ENCODE measurements around the gene SPIRE1.

DNA sequence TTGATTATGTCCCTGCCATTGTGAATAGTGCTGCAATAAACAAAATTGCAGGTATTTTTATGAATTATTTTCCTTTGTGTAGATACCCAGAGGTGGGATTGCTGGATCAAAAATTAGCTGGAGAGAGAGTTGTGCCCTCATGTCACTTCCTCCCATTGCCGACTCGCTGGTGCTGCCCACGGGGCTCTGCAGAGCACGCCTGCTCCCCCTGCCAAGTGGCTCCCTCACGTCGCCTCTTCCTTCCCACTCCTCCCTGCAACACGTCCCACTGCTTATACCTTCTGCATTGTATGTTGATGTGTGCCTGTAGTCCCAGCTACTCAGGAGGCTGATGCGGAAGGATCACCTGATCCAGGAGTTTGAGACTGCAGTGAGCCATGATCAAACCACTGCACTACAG lies 222.0 kb downstream of the SPIRE1 start:
- TF ChIP-seq, protein P1, sequence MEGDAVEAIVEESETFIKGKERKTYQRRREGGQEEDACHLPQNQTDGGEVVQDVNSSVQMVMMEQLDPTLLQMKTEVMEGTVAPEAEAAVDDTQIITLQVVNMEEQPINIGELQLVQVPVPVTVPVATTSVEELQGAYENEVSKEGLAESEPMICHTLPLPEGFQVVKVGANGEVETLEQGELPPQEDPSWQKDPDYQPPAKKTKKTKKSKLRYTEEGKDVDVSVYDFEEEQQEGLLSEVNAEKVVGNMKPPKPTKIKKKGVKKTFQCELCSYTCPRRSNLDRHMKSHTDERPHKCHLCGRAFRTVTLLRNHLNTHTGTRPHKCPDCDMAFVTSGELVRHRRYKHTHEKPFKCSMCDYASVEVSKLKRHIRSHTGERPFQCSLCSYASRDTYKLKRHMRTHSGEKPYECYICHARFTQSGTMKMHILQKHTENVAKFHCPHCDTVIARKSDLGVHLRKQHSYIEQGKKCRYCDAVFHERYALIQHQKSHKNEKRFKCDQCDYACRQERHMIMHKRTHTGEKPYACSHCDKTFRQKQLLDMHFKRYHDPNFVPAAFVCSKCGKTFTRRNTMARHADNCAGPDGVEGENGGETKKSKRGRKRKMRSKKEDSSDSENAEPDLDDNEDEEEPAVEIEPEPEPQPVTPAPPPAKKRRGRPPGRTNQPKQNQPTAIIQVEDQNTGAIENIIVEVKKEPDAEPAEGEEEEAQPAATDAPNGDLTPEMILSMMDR (conservative IDR thresholded peaks at IDR 0.05): no peak
- no peak for TF ChIP-seq EZH2 (IDR thresholded peaks at IDR 0.05; ENCODE audit: low read depth)

All from PC-9 (cell line).